Vagina (tissue), 2 donors: Measurements from ENCODE around the gene RAPGEF5.

Experiments used
- POLR2A ChIP-seq, 2 donors: fragments of 450-650 bp; IDR thresholded peaks; one replicate each; pipeline ENCODE4 v1.6.1; 2017; ENCODE audit warnings: antibody characterized with exemption in 2 of 2, mild to moderate bottlenecking in 2 of 2, moderate library complexity in 2 of 2
- POLR2AphosphoS5 ChIP-seq, 2 donors: sonication (generic); formaldehyde crosslinking; IDR thresholded peaks; one replicate each; pipeline ENCODE4 v1.9.0; 2017; ENCODE audit warnings: antibody characterized with exemption in 2 of 2, mild to moderate bottlenecking in 2 of 2, low read depth in 1 of 2; ENCODE audit not compliant: insufficient read depth in 1 of 2
- TF ChIP-seq, protein P1 (sequence below), 3 experiments: fragments of 450-650 bp in 2 of 3; fragments of 200-600 bp in 1 of 3; sonication (generic) in 1 of 3; IDR thresholded peaks; one replicate each; pipeline ENCODE4 v1.5.1; 2017 to 2019; ENCODE audit warnings: antibody characterized with exemption in 3 of 3, mild to moderate bottlenecking in 2 of 3, moderate library complexity in 2 of 3

DNA sequence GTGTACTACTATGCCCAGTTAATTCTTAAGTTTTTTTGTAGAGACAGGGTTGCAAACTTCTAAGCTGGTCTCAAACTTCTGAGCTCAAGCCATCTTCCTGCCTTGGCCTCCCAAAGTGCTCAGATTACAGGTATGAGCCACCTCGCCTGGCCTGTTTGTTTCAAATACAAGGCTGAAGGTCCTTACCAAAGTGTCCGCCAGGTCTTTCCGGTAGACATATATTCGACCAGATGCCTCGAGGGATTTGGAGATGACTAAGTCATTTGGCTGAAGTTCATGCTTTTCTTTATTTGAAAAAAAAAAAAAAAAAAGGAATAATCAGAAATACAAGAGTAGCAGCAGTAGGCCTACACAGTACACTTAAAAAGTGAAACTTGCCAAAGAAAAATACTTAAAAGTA lies 206.7 kb downstream of the RAPGEF5 start:
- no peak for TF ChIP-seq POLR2AphosphoS5 (IDR thresholded peaks at IDR 0.05; ENCODE audit: insufficient read depth in 1 of 2, low read depth in 1 of 2)
- no peak for TF ChIP-seq POLR2A (IDR thresholded peaks at IDR 0.05)
- TF ChIP-seq, protein P1, sequence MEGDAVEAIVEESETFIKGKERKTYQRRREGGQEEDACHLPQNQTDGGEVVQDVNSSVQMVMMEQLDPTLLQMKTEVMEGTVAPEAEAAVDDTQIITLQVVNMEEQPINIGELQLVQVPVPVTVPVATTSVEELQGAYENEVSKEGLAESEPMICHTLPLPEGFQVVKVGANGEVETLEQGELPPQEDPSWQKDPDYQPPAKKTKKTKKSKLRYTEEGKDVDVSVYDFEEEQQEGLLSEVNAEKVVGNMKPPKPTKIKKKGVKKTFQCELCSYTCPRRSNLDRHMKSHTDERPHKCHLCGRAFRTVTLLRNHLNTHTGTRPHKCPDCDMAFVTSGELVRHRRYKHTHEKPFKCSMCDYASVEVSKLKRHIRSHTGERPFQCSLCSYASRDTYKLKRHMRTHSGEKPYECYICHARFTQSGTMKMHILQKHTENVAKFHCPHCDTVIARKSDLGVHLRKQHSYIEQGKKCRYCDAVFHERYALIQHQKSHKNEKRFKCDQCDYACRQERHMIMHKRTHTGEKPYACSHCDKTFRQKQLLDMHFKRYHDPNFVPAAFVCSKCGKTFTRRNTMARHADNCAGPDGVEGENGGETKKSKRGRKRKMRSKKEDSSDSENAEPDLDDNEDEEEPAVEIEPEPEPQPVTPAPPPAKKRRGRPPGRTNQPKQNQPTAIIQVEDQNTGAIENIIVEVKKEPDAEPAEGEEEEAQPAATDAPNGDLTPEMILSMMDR (IDR thresholded peaks at IDR 0.05): no peak
